Measurements from ENCODE around the gene TAGLN3.

- TF ChIP-seq EZH2 (IDR thresholded peaks at IDR 0.05; ENCODE audit: insufficient read depth, poor library complexity, severe bottlenecking): no peak
- TF ChIP-seq EZH2phosphoT487 (IDR thresholded peaks at IDR 0.05; ENCODE audit: insufficient read depth, low read depth): no peak
Measured at GRCh38 chr3:112032098-112032731, 33.5 kb downstream of the TAGLN3 start.
